ENCODE results near the gene SLC19A1. TPM values are rescaled to one million over a fixed set of nuclear protein-coding genes. Genes with fewer than 3 reads are reported as not detected.
"Not testable (repeated sequence)": the region's sequence is repeated elsewhere in the genome, so short reads cannot be mapped to it uniquely, and the experiment has no call there.

The SLC19A1 gene
- total RNA-seq, 2 experiments from 2014 or later: 34.3 to 38.4 TPM

GRCh38 chr21:45507888-45508508 is 34.2 kb downstream of the SLC19A1 start:
- Mint-ChIP-seq H3K36me3 (no peaks in the 10 kb centered on the region), H3K9me3 (peaks cover 1% of the 10 kb centered on the region), H3K27ac (peak overlapping the region; percentile 23), H3K27me3 (no peaks in the 10 kb centered on the region), H3K4me3 (no peak overlapping the region), H3K4me1 (no peaks in the 10 kb centered on the region)
- ATAC-seq (ENCODE audit: low read depth): peak; percentile 10
- POLR2A ChIA-PET: interaction anchor here (1.2 kb wide), 1 partner anchor 25 kb away, joined by 3 read pairs; no protein-coding TSS in a partner anchor
- no peak for DNase-seq

- H3K27me3 Mint-ChIP-seq: no peaks in the 10 kb centered on the region
- H3K4me1 Mint-ChIP-seq: no peaks in the 10 kb centered on the region
- ATAC-seq (ENCODE audit: low read depth) (no peak), DNase-seq (no peak)
- POLR2A ChIA-PET: interaction anchor here (1.2 kb wide), 1 partner anchor 24 kb away, joined by 3 read pairs; no protein-coding TSS in a partner anchor
- H3K36me3 Mint-ChIP-seq: no peaks in the 10 kb centered on the region
- no peak overlapping the region for H3K27ac Mint-ChIP-seq
- peaks cover 1% of the 10 kb centered on the region for H3K9me3 Mint-ChIP-seq
- H3K4me3 Mint-ChIP-seq: no peak overlapping the region
Observed at GRCh38 chr21:45507523-45507875, 34.7 kb downstream of the SLC19A1 start.

- H3K4me1 Mint-ChIP-seq: no peaks in the 10 kb centered on the region
- no peaks in the 10 kb centered on the region for H3K27me3 Mint-ChIP-seq
- peaks cover 1% of the 10 kb centered on the region for H3K9me3 Mint-ChIP-seq
- POLR2A ChIA-PET: interaction anchor here (1.2 kb wide), 1 partner anchor 24 kb away, joined by 3 read pairs; no protein-coding TSS in a partner anchor
- DNase-seq (no peak), ATAC-seq (ENCODE audit: low read depth) (no peak)
- no peaks in the 10 kb centered on the region for H3K36me3 Mint-ChIP-seq
- no peak overlapping the region for H3K4me3 Mint-ChIP-seq
- no peak overlapping the region for H3K27ac Mint-ChIP-seq
Observed at GRCh38 chr21:45506836-45507522, 35.3 kb downstream of the SLC19A1 start.

- Mint-ChIP-seq H3K36me3 (no peaks in the 10 kb centered on the region), H3K27ac (no peak overlapping the region), H3K27me3 (no peaks in the 10 kb centered on the region), H3K9me3 (peaks cover 1% of the 10 kb centered on the region), H3K4me3 (no peak overlapping the region), H3K4me1 (no peaks in the 10 kb centered on the region)
- ATAC-seq (ENCODE audit: low read depth): no peak
- POLR2A ChIA-PET: no interaction called here
- DNase-seq: no peak
Observed at GRCh38 chr21:45506241-45506817, 35.9 kb downstream of the SLC19A1 start.

- ATAC-seq (ENCODE audit: low read depth): no peak
- no peaks in the 10 kb centered on the region for H3K27me3 Mint-ChIP-seq
- H3K4me1 Mint-ChIP-seq: no peaks in the 10 kb centered on the region
- no peak overlapping the region for H3K4me3 Mint-ChIP-seq
- H3K9me3 Mint-ChIP-seq: peaks cover 1% of the 10 kb centered on the region
- POLR2A ChIA-PET: no interaction called here
- DNase-seq: no peak
- H3K36me3 Mint-ChIP-seq: no peaks in the 10 kb centered on the region
- H3K27ac Mint-ChIP-seq: no peak overlapping the region
Observed at GRCh38 chr21:45505416-45506021, 36.7 kb downstream of the SLC19A1 start.

- Mint-ChIP-seq H3K9me3 (peaks cover 4% of the 10 kb centered on the region), H3K27me3 (no peaks in the 10 kb centered on the region), H3K36me3 (peaks cover 3% of the 10 kb centered on the region), H3K4me1 (peaks cover 2% of the 10 kb centered on the region), H3K27ac (no peak overlapping the region), H3K4me3 (no peak overlapping the region)
- ATAC-seq (ENCODE audit: low read depth): no peak
- POLR2A ChIA-PET: interaction anchor here (0.6 to 1.2 kb wide), 2 partner anchors 13 to 25 kb away, joined by 3 to 4 read pairs; no protein-coding TSS in a partner anchor
- DNase-seq: no peak
Observed at GRCh38 chr21:45504516-45505415, 37.5 kb downstream of the SLC19A1 start.

- no peak overlapping the region for H3K27ac Mint-ChIP-seq
- DNase-seq: no peak
- POLR2A ChIA-PET: interaction anchor here (1.2 kb wide), 1 partner anchor 12 kb away, joined by 4 read pairs; no protein-coding TSS in a partner anchor
- peaks cover 7% of the 10 kb centered on the region for H3K36me3 Mint-ChIP-seq
- H3K4me1 Mint-ChIP-seq: peaks cover 4% of the 10 kb centered on the region
- no peak for ATAC-seq (ENCODE audit: low read depth)
- no peak overlapping the region for H3K4me3 Mint-ChIP-seq
- H3K27me3 Mint-ChIP-seq: no peaks in the 10 kb centered on the region
- H3K9me3 Mint-ChIP-seq: peaks cover 7% of the 10 kb centered on the region
Observed at GRCh38 chr21:45504021-45504515, 38.2 kb downstream of the SLC19A1 start.

- H3K27me3 Mint-ChIP-seq; H3K36me3 Mint-ChIP-seq; H3K4me3 Mint-ChIP-seq; H3K4me1 Mint-ChIP-seq; H3K27ac Mint-ChIP-seq; H3K9me3 Mint-ChIP-seq; ATAC-seq (ENCODE audit: low read depth); POLR2A ChIA-PET; DNase-seq: not testable (repeated sequence)
Observed at GRCh38 chr21:45503226-45503625, 39.0 kb downstream of the SLC19A1 start.

GRCh38 chr21:45502600-45502999 is 39.6 kb downstream of the SLC19A1 start:
- Mint-ChIP-seq H3K27me3 (no peaks in the 10 kb centered on the region), H3K4me1 (peaks cover 4% of the 10 kb centered on the region), H3K27ac (no peak overlapping the region), H3K9me3 (peaks cover 7% of the 10 kb centered on the region), H3K36me3 (peaks cover 7% of the 10 kb centered on the region), H3K4me3 (no peak overlapping the region)
- POLR2A ChIA-PET: no interaction called here
- DNase-seq: no peak
- ATAC-seq (ENCODE audit: low read depth): no peak

GRCh38 chr21:45502006-45502345 is 40.3 kb downstream of the SLC19A1 start:
- Mint-ChIP-seq H3K4me3 (no peak overlapping the region), H3K9me3 (peaks cover 7% of the 10 kb centered on the region), H3K36me3 (peaks cover 7% of the 10 kb centered on the region), H3K27ac (no peak overlapping the region), H3K27me3 (no peaks in the 10 kb centered on the region), H3K4me1 (peaks cover 4% of the 10 kb centered on the region)
- ATAC-seq (ENCODE audit: low read depth) (no peak), DNase-seq (no peak)
- POLR2A ChIA-PET: no interaction called here

- H3K27ac Mint-ChIP-seq, DNase-seq, H3K4me1 Mint-ChIP-seq, POLR2A ChIA-PET, H3K9me3 Mint-ChIP-seq, H3K36me3 Mint-ChIP-seq, H3K27me3 Mint-ChIP-seq, H3K4me3 Mint-ChIP-seq: not testable (repeated sequence)
- peak; percentile 22 for ATAC-seq (ENCODE audit: low read depth)
Observed at GRCh38 chr21:45501081-45502005, 40.9 kb downstream of the SLC19A1 start.

- H3K27ac Mint-ChIP-seq: no peak overlapping the region
- no peak overlapping the region for H3K4me3 Mint-ChIP-seq
Observed at GRCh38 chr21:45499970-45500577, 42.2 kb downstream of the SLC19A1 start.

More at GRCh38 chr21:45499970-45500577, 42.2 kb downstream of the SLC19A1 start:
- Mint-ChIP-seq H3K4me1 (peaks cover 4% of the 10 kb centered on the region), H3K36me3 (peaks cover 7% of the 10 kb centered on the region), H3K9me3 (peaks cover 7% of the 10 kb centered on the region), H3K27me3 (no peaks in the 10 kb centered on the region)
- ATAC-seq (ENCODE audit: low read depth) (no peak), DNase-seq (no peak)
- POLR2A ChIA-PET: no interaction called here

Measured in activated naive CD8-positive, alpha-beta T cell treated with anti-CD3 and anti-CD28 coated beads, Interleukin-2, amount 10 ng/mL, durations not matched to agents 7 days and 5 days (primary cell).